ENCODE data around the gene PGD. TPM values are rescaled to one million over a fixed set of nuclear protein-coding genes. Genes with fewer than 3 reads are reported as not detected.

The PGD gene
- polyA plus RNA-seq, 1 donor from 2014 or later: 108 TPM

- H3K27ac ChIP-seq (ENCODE audit: low read length): no peak overlapping the region
- H3K9ac ChIP-seq (ENCODE audit: low read length): no peak overlapping the region
Measured at GRCh38 chr1:10459184-10459583, 60.3 kb downstream of the PGD start.

GRCh38 chr1:10467078-10467477, 68.2 kb downstream of the PGD start:
- no peak overlapping the region for H3K4me3 ChIP-seq (ENCODE audit: low read length)
- H3K9ac ChIP-seq (ENCODE audit: low read length): no peak overlapping the region
- H4K20me1 ChIP-seq (ENCODE audit: insufficient read depth): no peaks in the 10 kb centered on the region
- H3F3A ChIP-seq (ENCODE audit: insufficient read depth, low read length, poor library complexity, severe bottlenecking): no peaks in the 10 kb centered on the region
- H3K36me3 ChIP-seq (ENCODE audit: insufficient read depth, low read length): no peaks in the 10 kb centered on the region
- H3K79me2 ChIP-seq (replicated peaks; ENCODE audit: insufficient read depth, low read length): no peaks in the 10 kb centered on the region
- TF ChIP-seq EP300 (conservative IDR thresholded peaks at IDR 0.05; ENCODE audit: poor library complexity, severe bottlenecking): no peak
- no peak for TF ChIP-seq REST (IDR thresholded peaks at IDR 0.05; ENCODE audit: borderline replicate concordance)
- TF ChIP-seq TAF1 (IDR thresholded peaks at IDR 0.05; ENCODE audit: low read depth): no peak
- TF ChIP-seq SMC3 (conservative IDR thresholded peaks at IDR 0.05; ENCODE audit: poor library complexity): no peak
- no peak for TF ChIP-seq EZH2 (IDR thresholded peaks at IDR 0.05; ENCODE audit: borderline replicate concordance, insufficient read depth, low read length, poor library complexity, severe bottlenecking)
- no peak for TF ChIP-seq RAD21 (conservative IDR thresholded peaks at IDR 0.05)
- no peak for TF ChIP-seq MXI1 (conservative IDR thresholded peaks at IDR 0.05; ENCODE audit: poor library complexity, severe bottlenecking)
- TF ChIP-seq POLR2AphosphoS5 (IDR thresholded peaks at IDR 0.05): no peak
- no peak for TF ChIP-seq CTCF (IDR thresholded peaks at IDR 0.05; ENCODE audit: poor library complexity, severe bottlenecking)
- H3K9me2 ChIP-seq (ENCODE audit: insufficient read depth, low read length): no peaks in the 10 kb centered on the region
- no peak overlapping the region for H3K4me2 ChIP-seq (ENCODE audit: low read length)
- no peaks in the 10 kb centered on the region for H3K27me3 ChIP-seq (ENCODE audit: insufficient read depth, low read depth, low read length)
- no peak overlapping the region for H3K27ac ChIP-seq (ENCODE audit: low read length)
- no peaks in the 10 kb centered on the region for H3K9me3 ChIP-seq (ENCODE audit: low read length)
- H2AFZ ChIP-seq (ENCODE audit: low read depth, low read length): no peak overlapping the region

More at GRCh38 chr1:10459184-10459583, 60.3 kb downstream of the PGD start:
- no peaks in the 10 kb centered on the region for H3F3A ChIP-seq (ENCODE audit: insufficient read depth, low read length, poor library complexity, severe bottlenecking)
- no peak for TF ChIP-seq RAD21 (conservative IDR thresholded peaks at IDR 0.05)
- no peak for TF ChIP-seq SMC3 (conservative IDR thresholded peaks at IDR 0.05; ENCODE audit: poor library complexity)
- no peak for TF ChIP-seq REST (IDR thresholded peaks at IDR 0.05; ENCODE audit: borderline replicate concordance)
- no peak for TF ChIP-seq EP300 (conservative IDR thresholded peaks at IDR 0.05; ENCODE audit: poor library complexity, severe bottlenecking)
- H4K20me1 ChIP-seq (ENCODE audit: insufficient read depth): no peaks in the 10 kb centered on the region
- H2AFZ ChIP-seq (ENCODE audit: low read depth, low read length): no peak overlapping the region
- no peaks in the 10 kb centered on the region for H3K27me3 ChIP-seq (ENCODE audit: insufficient read depth, low read depth, low read length)
- no peaks in the 10 kb centered on the region for H3K9me2 ChIP-seq (ENCODE audit: insufficient read depth, low read length)
- no peaks in the 10 kb centered on the region for H3K9me3 ChIP-seq (ENCODE audit: low read length)
- no peaks in the 10 kb centered on the region for H3K79me2 ChIP-seq (replicated peaks; ENCODE audit: insufficient read depth, low read length)
- no peaks in the 10 kb centered on the region for H3K36me3 ChIP-seq (ENCODE audit: insufficient read depth, low read length)
- no peak overlapping the region for H3K4me3 ChIP-seq (ENCODE audit: low read length)
- no peak overlapping the region for H3K4me2 ChIP-seq (ENCODE audit: low read length)

All from neural cell (in vitro differentiated cells).